Mucosa of rectum (tissue), 2 donors: ENCODE results near the gene TMEM253.

ENCODE experiments used
- H3K27ac ChIP-seq, 2 donors: one replicate each; pipeline ENCODE4 v1.7.0; 2013; ENCODE audit warnings: inconsistent platforms in 2 of 2, low read depth in 2 of 2, low read length in 2 of 2
- H3K27me3 ChIP-seq, 2 donors: one replicate each; pipeline ENCODE4 v1.7.0; 2013; ENCODE audit warnings: low read length in 2 of 2; ENCODE audit not compliant: control insufficient read depth in 2 of 2, insufficient read depth in 2 of 2
- H3K36me3 ChIP-seq, 2 donors: one replicate each; pipeline ENCODE4 v1.7.0; 2013; ENCODE audit warnings: low read length in 2 of 2; ENCODE audit not compliant: control insufficient read depth in 2 of 2, insufficient read depth in 2 of 2
- H3K4me1 ChIP-seq, 2 donors: one replicate each; pipeline ENCODE4 v1.7.0; 2013; ENCODE audit warnings: low read length in 2 of 2, mild to moderate bottlenecking in 1 of 2; ENCODE audit not compliant: control insufficient read depth in 2 of 2, insufficient read depth in 2 of 2
- H3K4me3 ChIP-seq, 2 donors: one replicate each; pipeline ENCODE4 v1.7.0; 2013; ENCODE audit warnings: low read length in 2 of 2
- H3K9ac ChIP-seq, 2 donors: one replicate each; pipeline ENCODE4 v1.7.0; 2013; ENCODE audit warnings: low read length in 2 of 2, low read depth in 1 of 2, mild to moderate bottlenecking in 1 of 2
- H3K9me3 ChIP-seq, 2 donors: one replicate each; pipeline ENCODE4 v1.7.0; 2013; ENCODE audit warnings: low read length in 2 of 2; ENCODE audit not compliant: control insufficient read depth in 2 of 2
- donor health status: healthy.
- donor health status: Normal muscosa, but diverticular disease.

Gene TMEM253

GRCh38 chr14:21103710-21104447 is 3.0 kb downstream of the TMEM253 start:
- Histone ChIP-seq H3K27ac (peak overlapping the region; percentile 97 to 99), H3K9ac (peak overlapping the region; percentile 88 to 90), H3K36me3 (no peaks in the 10 kb centered on the region), H3K27me3 (no peaks in the 10 kb centered on the region), H3K4me1 (peaks cover 52 to 67% of the 10 kb centered on the region in 2 donors), H3K9me3 (no peaks in the 10 kb centered on the region), H3K4me3 (peak overlapping the region; percentile 82 to 85)

- Histone ChIP-seq H3K36me3 (no peaks in the 10 kb centered on the region), H3K4me1 (peaks cover 45 to 60% of the 10 kb centered on the region in 2 donors), H3K27me3 (no peaks in the 10 kb centered on the region), H3K27ac (peak overlapping the region; percentile 97 to 99), H3K4me3 (peak overlapping the region; percentile 82 to 85), H3K9ac (peak overlapping the region; percentile 88 to 90), H3K9me3 (no peaks in the 10 kb centered on the region)
These were observed 3.7 kb downstream of the TMEM253 start for GRCh38 chr14:21104448-21105060.

- no peaks in the 10 kb centered on the region for H3K27me3 ChIP-seq
- H3K9me3 ChIP-seq = no peaks in the 10 kb centered on the region
- H3K27ac ChIP-seq = peak overlapping the region; percentile 97 to 99
- no peaks in the 10 kb centered on the region for H3K36me3 ChIP-seq
- H3K9ac ChIP-seq = peak overlapping the region; percentile 49 to 90
- H3K4me3 ChIP-seq = peak overlapping the region; percentile 82 to 85
- peaks cover 43 to 54% of the 10 kb centered on the region in 2 donors for H3K4me1 ChIP-seq
These were observed 4.2 kb downstream of the TMEM253 start for GRCh38 chr14:21105095-21105494.

GRCh38 chr14:21106176-21106497 is 5.3 kb downstream of the TMEM253 start:
- no peaks in the 10 kb centered on the region for H3K27me3 ChIP-seq
- H3K9ac ChIP-seq = no peak overlapping the region
- peaks cover 43 to 44% of the 10 kb centered on the region in 2 donors for H3K4me1 ChIP-seq
- H3K36me3 ChIP-seq = no peaks in the 10 kb centered on the region
- peak overlapping the region in 1 of 2 donors; percentile 18 for H3K27ac ChIP-seq
- H3K9me3 ChIP-seq = no peaks in the 10 kb centered on the region
- no peak overlapping the region for H3K4me3 ChIP-seq

GRCh38 chr14:21106498-21107282 is 5.8 kb downstream of the TMEM253 start:
- peak overlapping the region; percentile 6 to 33 for H3K27ac ChIP-seq
- no peaks in the 10 kb centered on the region for H3K27me3 ChIP-seq
- H3K36me3 ChIP-seq = no peaks in the 10 kb centered on the region
- no peaks in the 10 kb centered on the region for H3K9me3 ChIP-seq
- peak overlapping the region in 1 of 2 donors; percentile 55 for H3K4me3 ChIP-seq
- H3K4me1 ChIP-seq = peaks cover 39 to 42% of the 10 kb centered on the region in 2 donors
- peak overlapping the region in 1 of 2 donors; percentile 26 for H3K9ac ChIP-seq

GRCh38 chr14:21107283-21107800 is 6.5 kb downstream of the TMEM253 start:
- Histone ChIP-seq H3K27me3 (no peaks in the 10 kb centered on the region), H3K9me3 (no peaks in the 10 kb centered on the region), H3K27ac (peak overlapping the region; percentile 6 to 33), H3K4me3 (no peak overlapping the region), H3K4me1 (peaks cover 32 to 38% of the 10 kb centered on the region in 2 donors), H3K36me3 (no peaks in the 10 kb centered on the region), H3K9ac (no peak overlapping the region)

GRCh38 chr14:21108791-21109190 is 7.9 kb downstream of the TMEM253 start:
- H3K4me1 ChIP-seq = peaks cover 21 to 29% of the 10 kb centered on the region in 2 donors
- no peaks in the 10 kb centered on the region for H3K9me3 ChIP-seq
- H3K36me3 ChIP-seq = no peaks in the 10 kb centered on the region
- no peak overlapping the region for H3K4me3 ChIP-seq
- no peaks in the 10 kb centered on the region for H3K27me3 ChIP-seq
- no peak overlapping the region for H3K27ac ChIP-seq
- H3K9ac ChIP-seq = no peak overlapping the region

GRCh38 chr14:21109377-21110138 is 8.7 kb downstream of the TMEM253 start:
- Histone ChIP-seq H3K9ac (no peak overlapping the region), H3K27ac (no peak overlapping the region), H3K4me3 (no peak overlapping the region), H3K36me3 (no peaks in the 10 kb centered on the region), H3K9me3 (no peaks in the 10 kb centered on the region), H3K4me1 (peaks cover 15 to 22% of the 10 kb centered on the region in 2 donors), H3K27me3 (no peaks in the 10 kb centered on the region)

- Histone ChIP-seq H3K4me3 (no peak overlapping the region), H3K4me1 (peaks cover 0 to 2% of the 10 kb centered on the region in 2 donors), H3K27me3 (no peaks in the 10 kb centered on the region), H3K9ac (no peak overlapping the region), H3K27ac (no peak overlapping the region), H3K36me3 (no peaks in the 10 kb centered on the region), H3K9me3 (no peaks in the 10 kb centered on the region)
These were observed 11.4 kb downstream of the TMEM253 start for GRCh38 chr14:21112255-21112654.
